HepG2 (cell line): ENCODE data around the gene TIRAP. TPM values are rescaled to one million over a fixed set of nuclear protein-coding genes. Genes with fewer than 3 reads are reported as not detected.

Experiments used
- CENPBD1 ChIP-seq: sonication (generic); formaldehyde crosslinking; IDR thresholded peaks from 2 replicates; pipeline ENCODE4 v1.8.0; 2022; ENCODE audit warnings: missing genetic modification reagents, low read depth, mild to moderate bottlenecking, borderline replicate concordance
- CREB3 ChIP-seq: sonication (generic); formaldehyde crosslinking; IDR thresholded peaks from 2 replicates; pipeline ENCODE4 v1.5.0; 2020; ENCODE audit warnings: missing genetic modification reagents
- ERF ChIP-seq: IDR thresholded peaks from 2 replicates; pipeline ENCODE4 v1.6.1; 2018; ENCODE audit warnings: missing biosample characterization, missing genetic modification reagents
- MEF2D ChIP-seq: sonication (generic); formaldehyde crosslinking; IDR thresholded peaks from 2 replicates; pipeline ENCODE4 v1.5.1; 2020; ENCODE audit warnings: mild to moderate bottlenecking, missing genetic modification reagents
- NCOA2 ChIP-seq: sonication (generic); formaldehyde crosslinking; IDR thresholded peaks from 2 replicates; pipeline ENCODE4 v1.8.0; 2022; ENCODE audit warnings: inconsistent platforms
- PBX3 ChIP-seq: sonication (generic); formaldehyde crosslinking; IDR thresholded peaks from 2 replicates; pipeline ENCODE4 v1.8.1; 2023; ENCODE audit warnings: missing genetic modification reagents, inconsistent platforms, borderline replicate concordance
- RBM22 ChIP-seq: fragments of 200-400 bp; formaldehyde crosslinking; optimal IDR thresholded peaks from 2 replicates; pipeline ENCODE3; 2017; ENCODE audit warnings: mild to moderate bottlenecking, low read length, moderate library complexity
- SCMH1 ChIP-seq: sonication (generic); formaldehyde crosslinking; IDR thresholded peaks from 2 replicates; pipeline ENCODE4 v1.9.0; 2021; ENCODE audit warnings: missing genetic modification reagents, mild to moderate bottlenecking, borderline replicate concordance
- SPEN ChIP-seq: sonication (generic); formaldehyde crosslinking; IDR thresholded peaks from 2 replicates; pipeline ENCODE4 v1.5.1; 2020; ENCODE audit warnings: low read depth, mild to moderate bottlenecking, missing genetic modification reagents
- SSRP1 ChIP-seq: IDR thresholded peaks from 2 replicates; pipeline ENCODE4 v1.6.1; 2016; ENCODE audit warnings: control low read depth
- THAP9 ChIP-seq: sonication (generic); formaldehyde crosslinking; IDR thresholded peaks from 2 replicates; pipeline ENCODE4; 2020; ENCODE audit warnings: missing genetic modification reagents, mild to moderate bottlenecking, borderline replicate concordance
- THYN1 ChIP-seq: sonication (generic); formaldehyde crosslinking; IDR thresholded peaks from 2 replicates; pipeline ENCODE4 v1.8.1; 2023; ENCODE audit warnings: low read depth, mild to moderate bottlenecking, moderate library complexity, missing genetic modification reagents, borderline replicate concordance
- ZNF274 ChIP-seq: sonication (generic); formaldehyde crosslinking; IDR thresholded peaks from 2 replicates; pipeline ENCODE4 v1.5.1; 2020; ENCODE audit warnings: mild to moderate bottlenecking, missing genetic modification reagents
- ZNF362 ChIP-seq: sonication (generic); formaldehyde crosslinking; IDR thresholded peaks from 2 replicates; pipeline ENCODE4 v1.4.0; 2020; ENCODE audit warnings: missing genetic modification reagents, mild to moderate bottlenecking, borderline replicate concordance
- ZNF556 ChIP-seq: sonication (generic); formaldehyde crosslinking; IDR thresholded peaks from 2 replicates; pipeline ENCODE4 v1.4.0; 2020; ENCODE audit warnings: mild to moderate bottlenecking, missing genetic modification reagents, borderline replicate concordance
- ZNF619 ChIP-seq: sonication (generic); formaldehyde crosslinking; IDR thresholded peaks from 2 replicates; pipeline ENCODE4 v1.4.0; 2020; ENCODE audit warnings: mild to moderate bottlenecking, missing genetic modification reagents
- ZNF749 ChIP-seq: sonication (generic); formaldehyde crosslinking; IDR thresholded peaks from 2 replicates; pipeline ENCODE4 v1.8.0; 2022; ENCODE audit warnings: mild to moderate bottlenecking, missing genetic modification reagents, moderate library complexity, borderline replicate concordance
- ZNF879 ChIP-seq: sonication (generic); formaldehyde crosslinking; IDR thresholded peaks from 2 replicates; pipeline ENCODE4 v1.8.1; 2023; ENCODE audit warnings: missing genetic modification reagents
- polyA plus RNA-seq, 8 experiments: library from polyadenylated mRNA; depleted of rRNA in 3 of 8; stranded (reverse) in 7 of 8; unstranded in 1 of 8; fragments of >200 nt; fragmentation: Illumina TruSeq in 4 of 8; extraction: Trizol in 4 of 8; gene quantifications; 2 replicates each; pipeline versions ENCODE4 v1.2.1 to v1.2.3, GENCODE V29; 2011 to 2016; ENCODE audit warnings: low read depth in 4 of 8, missing spikeins in 1 of 8, mixed read lengths in 1 of 8; ENCODE audit not compliant: insufficient read depth in 1 of 8
- total RNA-seq, 5 experiments: library from RNA; depleted of rRNA; stranded (reverse); fragments of >200 nt; fragmentation: Illumina TruSeq; extraction: Trizol; gene quantifications; 2 replicates each; pipeline ENCODE4 v1.2.3, GENCODE V29; 2016; ENCODE audit warnings: low read depth in 1 of 5
- TF ChIP-seq, protein P1 (sequence below): sonication (generic); formaldehyde crosslinking; IDR thresholded peaks from 2 replicates; pipeline ENCODE4 v1.8.0; 2022; ENCODE audit warnings: missing genetic modification reagents, mild to moderate bottlenecking, moderate library complexity, borderline replicate concordance

Gene TIRAP
- total and polyA plus RNA-seq, 2 of the 13 experiments (the other 11 are each of a cell fraction or from before 2014, with no cell fraction given), result 5.4 to 5.7 TPM

DNA sequence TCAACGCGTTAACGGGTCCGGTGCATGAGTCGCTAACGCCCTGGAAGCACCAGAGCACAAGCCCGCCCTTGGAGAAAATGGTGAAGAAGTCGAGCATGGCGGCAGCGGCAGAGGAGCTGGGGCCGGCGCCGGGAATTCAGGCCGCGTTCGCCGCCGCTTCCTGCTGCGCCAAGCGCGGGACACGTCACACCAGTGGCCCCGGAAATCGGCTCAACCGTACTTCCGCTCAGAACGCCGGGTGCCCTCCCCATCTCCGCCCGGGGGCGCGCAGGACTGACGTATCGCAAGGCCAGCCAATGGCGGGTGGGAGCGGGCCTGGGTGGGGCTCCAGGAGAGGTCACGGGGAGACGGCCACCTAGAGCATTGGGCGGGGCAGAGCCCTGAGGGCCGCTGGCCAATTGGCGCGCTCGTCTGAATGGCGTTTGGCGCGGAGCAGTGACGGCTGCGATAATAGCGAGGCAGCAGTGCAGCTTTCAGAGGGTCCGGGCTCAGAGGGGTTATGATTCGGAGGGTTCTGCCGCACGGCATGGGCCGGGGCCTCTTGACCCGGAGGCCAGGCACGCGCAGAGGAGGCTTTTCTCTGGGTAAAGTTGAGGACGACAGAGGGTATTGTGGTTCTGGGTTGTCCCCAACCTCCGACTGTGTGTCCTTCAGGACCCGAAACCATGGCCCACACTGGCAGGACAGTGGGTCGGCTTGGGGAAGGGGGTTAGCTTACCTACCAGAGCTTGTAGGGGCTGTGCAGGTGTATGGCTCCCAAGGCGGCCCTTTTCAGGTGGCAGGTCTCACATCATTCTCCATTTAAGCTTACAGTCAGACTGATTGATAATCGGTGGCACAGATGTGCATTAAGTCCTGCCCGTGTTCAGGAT is 13.9 kb upstream of the TIRAP start, which contains the start of the genes FOXRED1 and SRPRA (continued):
- TF ChIP-seq ZNF619 (CRISPR knock-in tag) (0 out of 2 replicates have a peak, but pooled peaks have one; percentile 66), NCOA2 (CRISPR knock-in tag) (no peak), ZNF556 (peak; percentile 95), PBX3 (CRISPR knock-in tag) (no peak), SSRP1 (CRISPR knock-in tag) (no peak), ZNF362 (CRISPR knock-in tag) (no peak), ZNF274 (peak; percentile 56; the same call in 1 of the 2 replicates), ERF (peak; percentile 55; the same call in 1 of the 2 replicates), ZNF879 (CRISPR knock-in tag) (no peak), THAP9 (CRISPR knock-in tag) (peak; percentile 95), SCMH1 (CRISPR knock-in tag) (no peak), SPEN (CRISPR knock-in tag) (peak; percentile 91), ZNF749 (peak; percentile 88; the same call in 1 of the 2 replicates), CREB3 (CRISPR knock-in tag) (0 out of 2 replicates have a peak, but pooled peaks have one; percentile 16), CENPBD1 (CRISPR knock-in tag) (no peak), THYN1 (CRISPR knock-in tag) (no peak), RBM22 (no peak), MEF2D (CRISPR knock-in tag) (no peak)
- TF ChIP-seq, protein P1, sequence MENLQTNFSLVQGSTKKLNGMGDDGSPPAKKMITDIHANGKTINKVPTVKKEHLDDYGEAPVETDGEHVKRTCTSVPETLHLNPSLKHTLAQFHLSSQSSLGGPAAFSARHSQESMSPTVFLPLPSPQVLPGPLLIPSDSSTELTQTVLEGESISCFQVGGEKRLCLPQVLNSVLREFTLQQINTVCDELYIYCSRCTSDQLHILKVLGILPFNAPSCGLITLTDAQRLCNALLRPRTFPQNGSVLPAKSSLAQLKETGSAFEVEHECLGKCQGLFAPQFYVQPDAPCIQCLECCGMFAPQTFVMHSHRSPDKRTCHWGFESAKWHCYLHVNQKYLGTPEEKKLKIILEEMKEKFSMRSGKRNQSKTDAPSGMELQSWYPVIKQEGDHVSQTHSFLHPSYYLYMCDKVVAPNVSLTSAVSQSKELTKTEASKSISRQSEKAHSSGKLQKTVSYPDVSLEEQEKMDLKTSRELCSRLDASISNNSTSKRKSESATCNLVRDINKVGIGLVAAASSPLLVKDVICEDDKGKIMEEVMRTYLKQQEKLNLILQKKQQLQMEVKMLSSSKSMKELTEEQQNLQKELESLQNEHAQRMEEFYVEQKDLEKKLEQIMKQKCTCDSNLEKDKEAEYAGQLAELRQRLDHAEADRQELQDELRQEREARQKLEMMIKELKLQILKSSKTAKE (CRISPR knock-in tag), result no peak
